ENCODE data around the gene TUBB4A.

TUBB4A gene

DNA sequence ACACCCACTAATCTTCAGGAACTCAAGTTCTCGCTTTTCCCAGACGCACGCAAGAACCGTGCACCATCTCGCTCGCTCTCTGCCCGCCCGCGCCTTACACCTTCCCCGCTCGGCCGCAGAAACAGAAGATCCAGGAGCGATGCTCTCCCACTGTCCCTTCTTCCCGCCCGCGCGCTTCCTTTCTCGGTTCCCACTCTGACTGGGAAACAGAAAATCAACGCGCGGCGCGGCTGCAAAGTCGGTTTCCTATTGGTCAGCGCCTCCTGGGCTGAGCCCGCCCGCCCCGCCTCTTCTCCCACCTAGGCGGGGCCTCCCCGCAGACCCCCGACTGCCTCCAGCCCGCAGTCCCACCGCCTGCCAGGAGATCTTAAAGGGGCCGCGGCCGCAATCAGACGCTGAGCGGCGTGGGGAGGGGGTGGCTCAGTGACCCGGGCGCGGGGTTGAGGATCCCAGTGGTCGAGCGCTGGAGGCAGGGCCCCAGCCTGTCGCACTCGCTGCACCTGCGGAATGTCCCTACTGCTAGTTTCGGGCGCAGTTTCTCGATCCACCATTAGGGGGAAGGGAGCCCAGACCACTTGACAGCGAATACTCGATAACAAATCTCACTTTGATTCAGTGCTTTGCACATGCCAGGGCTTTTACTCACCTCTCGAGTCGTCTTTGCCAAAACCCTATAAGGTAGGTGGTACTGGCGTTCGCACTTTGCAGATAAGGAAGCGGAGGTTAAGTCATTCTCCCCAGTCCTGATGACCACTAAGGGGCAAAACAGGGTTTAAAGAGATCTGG lies 41.8 kb downstream of the TUBB4A start:
- DNase-seq (ENCODE audit: low read depth) = peak; percentile 97
- H3K4me3 ChIP-seq (ENCODE audit: low read depth, low read length) = peak overlapping the region; percentile 55
- TF ChIP-seq, protein P1, sequence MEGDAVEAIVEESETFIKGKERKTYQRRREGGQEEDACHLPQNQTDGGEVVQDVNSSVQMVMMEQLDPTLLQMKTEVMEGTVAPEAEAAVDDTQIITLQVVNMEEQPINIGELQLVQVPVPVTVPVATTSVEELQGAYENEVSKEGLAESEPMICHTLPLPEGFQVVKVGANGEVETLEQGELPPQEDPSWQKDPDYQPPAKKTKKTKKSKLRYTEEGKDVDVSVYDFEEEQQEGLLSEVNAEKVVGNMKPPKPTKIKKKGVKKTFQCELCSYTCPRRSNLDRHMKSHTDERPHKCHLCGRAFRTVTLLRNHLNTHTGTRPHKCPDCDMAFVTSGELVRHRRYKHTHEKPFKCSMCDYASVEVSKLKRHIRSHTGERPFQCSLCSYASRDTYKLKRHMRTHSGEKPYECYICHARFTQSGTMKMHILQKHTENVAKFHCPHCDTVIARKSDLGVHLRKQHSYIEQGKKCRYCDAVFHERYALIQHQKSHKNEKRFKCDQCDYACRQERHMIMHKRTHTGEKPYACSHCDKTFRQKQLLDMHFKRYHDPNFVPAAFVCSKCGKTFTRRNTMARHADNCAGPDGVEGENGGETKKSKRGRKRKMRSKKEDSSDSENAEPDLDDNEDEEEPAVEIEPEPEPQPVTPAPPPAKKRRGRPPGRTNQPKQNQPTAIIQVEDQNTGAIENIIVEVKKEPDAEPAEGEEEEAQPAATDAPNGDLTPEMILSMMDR (IDR thresholded peaks at IDR 0.05; ENCODE audit: low read depth, low read length, missing control alignments) = peak; percentile 81
- in situ Hi-C loops (cut with HindIII; ENCODE audit: low sequenced_read_pairs) = no loop called here

DNA sequence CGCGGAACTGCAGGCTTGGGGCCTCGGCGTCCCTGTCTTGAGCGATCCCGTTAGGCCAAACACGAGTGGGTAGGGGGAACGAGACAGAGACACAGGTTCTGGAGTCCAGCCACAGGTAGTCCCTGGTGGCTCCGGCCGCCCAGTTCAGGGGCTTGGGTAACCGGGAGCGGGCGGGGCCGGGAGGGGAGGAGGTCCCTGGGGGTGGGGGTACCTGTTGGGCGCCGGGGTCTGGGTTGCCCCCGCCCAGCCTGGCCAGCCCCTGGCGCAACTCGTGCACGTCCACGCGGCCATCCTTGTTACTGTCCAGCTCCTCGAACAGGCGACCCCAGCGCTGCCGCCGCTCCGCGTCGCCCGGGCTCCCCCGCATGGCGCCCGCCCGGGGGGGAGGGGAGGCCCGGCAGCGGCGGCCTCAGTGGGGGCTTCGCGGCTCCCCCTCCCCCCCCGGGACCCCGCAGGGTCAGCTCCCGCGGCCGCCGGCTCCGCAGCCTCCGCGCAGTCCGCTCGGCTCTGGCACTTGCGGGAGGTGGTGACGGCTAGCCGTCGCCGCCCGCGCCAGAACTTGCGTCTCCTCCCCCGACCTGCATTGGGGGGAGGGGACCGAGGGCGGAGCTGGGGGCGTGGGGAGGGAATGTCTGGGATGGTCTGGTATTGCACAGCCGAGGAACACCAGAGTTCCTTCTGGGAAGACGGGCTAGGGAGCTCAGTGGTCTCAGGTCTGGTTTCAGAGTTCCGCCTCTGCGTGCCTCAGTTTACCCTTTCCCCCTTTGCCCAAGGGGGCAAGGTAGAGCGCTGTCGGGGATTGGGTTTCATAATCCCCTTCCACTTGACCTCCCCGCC lies 42.6 kb downstream of the TUBB4A start, which contains the start of gene SLC25A23:
SLC25A23 (minus strand) TSS at position 531 of the 837 bp plus-strand sequence; CDS start at position 367, 164 bp downstream.
- in situ Hi-C loops (cut with HindIII; ENCODE audit: low sequenced_read_pairs) = no loop called here
- H3K4me3 ChIP-seq (ENCODE audit: low read depth, low read length) = peak within 1 kb of the TSS; percentile 55
- peak; percentile 44 for DNase-seq (ENCODE audit: low read depth)
- TF ChIP-seq, protein P1 (IDR thresholded peaks at IDR 0.05; ENCODE audit: low read depth, low read length, missing control alignments) = no peak

DNA sequence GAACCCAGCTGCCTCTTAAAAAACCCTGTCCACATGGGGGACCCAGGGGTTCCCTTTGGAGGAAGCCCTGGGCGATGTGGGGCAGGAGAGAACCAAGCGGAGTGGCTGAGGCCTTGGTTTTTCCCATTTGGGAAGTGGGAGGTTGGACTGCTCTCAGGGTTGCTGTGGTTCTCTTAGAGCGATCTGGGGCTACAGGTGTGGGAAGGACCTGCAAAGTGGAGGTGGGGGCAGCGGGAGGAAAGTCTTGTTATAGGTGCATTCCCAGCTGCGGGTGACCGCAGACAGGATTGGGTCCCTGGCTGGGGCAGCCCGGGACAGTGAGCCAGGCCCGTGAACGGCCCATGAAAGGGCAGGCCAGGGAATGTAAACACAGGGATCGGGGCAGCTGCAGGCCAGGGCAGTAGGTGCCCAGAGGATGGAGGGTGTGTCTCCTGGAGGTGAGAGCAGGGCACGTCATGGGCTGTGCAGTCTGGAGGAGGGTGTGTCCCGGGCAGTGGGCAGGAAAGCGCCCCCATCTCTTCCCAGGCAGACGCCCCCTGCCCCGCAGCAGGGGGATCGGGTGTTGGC lies 43.3 kb downstream of the TUBB4A start:
- in situ Hi-C loops (cut with HindIII; ENCODE audit: low sequenced_read_pairs) = no loop called here
- TF ChIP-seq, protein P1 (IDR thresholded peaks at IDR 0.05; ENCODE audit: low read depth, low read length, missing control alignments) = no peak
- H3K4me3 ChIP-seq (ENCODE audit: low read depth, low read length) = peak overlapping the region; percentile 55
- DNase-seq (ENCODE audit: low read depth) = no peak

DNA sequence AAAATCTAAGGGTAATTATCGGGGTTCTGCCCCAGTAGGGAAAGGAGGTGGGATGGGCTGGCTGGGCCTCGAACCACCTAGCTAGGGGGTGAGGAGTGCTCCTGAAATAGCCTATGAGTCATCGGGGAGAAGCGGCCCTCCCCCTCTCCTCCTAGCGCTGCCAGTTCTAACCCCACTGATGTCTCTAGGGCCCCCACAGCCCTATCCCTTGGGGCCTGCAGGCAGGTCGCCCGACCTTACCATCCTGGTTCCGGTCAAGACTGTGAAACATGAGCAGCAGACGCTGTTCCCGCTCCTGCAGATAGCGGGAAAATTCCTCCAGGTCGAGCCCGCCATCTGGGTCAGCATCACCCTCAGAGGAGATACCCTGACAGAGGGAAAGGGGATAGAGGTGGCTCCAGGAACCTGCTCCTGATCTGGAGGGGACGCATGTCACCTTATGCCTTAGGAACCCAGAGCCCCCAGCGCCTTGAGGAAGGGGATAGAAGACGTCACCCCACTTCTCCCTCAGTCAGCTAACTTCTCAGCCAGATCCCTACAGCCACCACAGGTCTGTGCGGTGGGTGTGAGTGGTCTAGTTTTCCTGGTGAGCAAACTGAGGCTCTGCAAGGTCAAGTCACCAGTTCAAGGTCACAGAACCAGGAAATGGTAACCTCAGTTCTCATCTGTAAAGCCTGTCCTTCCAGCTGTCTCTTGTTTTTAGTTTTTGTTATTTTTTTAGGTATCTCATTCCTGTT lies 44.0 kb downstream of the TUBB4A start:
- DNase-seq (ENCODE audit: low read depth) = no peak
- TF ChIP-seq, protein P1 (IDR thresholded peaks at IDR 0.05; ENCODE audit: low read depth, low read length, missing control alignments) = no peak
- in situ Hi-C loops (cut with HindIII; ENCODE audit: low sequenced_read_pairs) = no loop called here
- H3K4me3 ChIP-seq (ENCODE audit: low read depth, low read length) = peak overlapping the region; percentile 55

DNA sequence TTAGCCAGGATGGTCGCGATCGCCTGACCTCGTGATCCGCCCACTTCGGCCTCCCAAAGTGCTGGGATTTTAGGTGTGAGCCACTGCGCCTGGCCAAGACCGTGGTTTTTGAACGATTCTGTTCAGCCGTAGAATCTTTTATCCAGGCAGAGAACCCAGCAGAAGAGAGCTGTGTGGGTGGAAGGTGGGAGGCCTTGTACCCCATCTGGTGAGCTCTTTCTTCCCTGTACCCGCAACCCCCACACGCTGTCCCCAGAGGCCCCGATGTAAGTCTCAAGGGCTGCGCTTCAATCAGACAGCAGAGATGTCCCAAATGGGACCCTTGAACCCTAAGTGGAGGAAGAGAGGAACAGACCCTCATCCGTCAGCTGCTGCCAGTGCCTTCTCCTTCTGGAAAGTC lies 46.2 kb downstream of the TUBB4A start:
- TF ChIP-seq, protein P1 (IDR thresholded peaks at IDR 0.05; ENCODE audit: low read depth, low read length, missing control alignments) = no peak
- in situ Hi-C loops (cut with HindIII; ENCODE audit: low sequenced_read_pairs) = no loop called here
- H3K4me3 ChIP-seq (ENCODE audit: low read depth, low read length) = no peak overlapping the region
- DNase-seq (ENCODE audit: low read depth) = no peak
